Measurements from ENCODE around the gene SNRK.

SNRK gene

DNA sequence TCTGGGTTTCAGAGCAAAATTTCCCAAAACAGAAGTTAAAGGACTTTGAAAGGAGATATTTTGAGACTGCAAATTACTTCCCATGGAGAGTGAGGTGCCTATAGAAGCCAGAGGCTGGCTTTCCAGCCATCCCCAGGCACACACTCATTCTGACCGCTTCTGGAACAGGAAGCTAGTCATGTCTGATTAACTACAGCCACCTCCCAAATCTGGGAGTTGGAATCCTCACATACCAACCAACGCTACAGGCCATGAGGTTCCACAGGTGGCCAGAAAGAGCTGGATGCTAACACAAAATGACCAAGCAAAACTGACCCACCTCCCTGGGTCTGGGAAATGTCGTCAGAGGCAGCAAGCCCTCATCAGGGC lies 87.2 kb downstream of the SNRK start:
- no peak overlapping the region for H3K27ac ChIP-seq (ENCODE audit: extremely low read depth, low read depth, low read length)
- H3K4me1 ChIP-seq (ENCODE audit: control insufficient read depth, insufficient read depth, low read length): no peaks in the 10 kb centered on the region
- H3K9me3 ChIP-seq (ENCODE audit: control insufficient read depth, insufficient read depth, low read depth, low read length): no peaks in the 10 kb centered on the region
- ChIA-PET CTCF (no interaction called here), POLR2A (no interaction called here)
- no peak for TF ChIP-seq TRIM28 (IDR thresholded peaks at IDR 0.05; ENCODE audit: borderline replicate concordance, low read length)
- TF ChIP-seq, protein P1, sequence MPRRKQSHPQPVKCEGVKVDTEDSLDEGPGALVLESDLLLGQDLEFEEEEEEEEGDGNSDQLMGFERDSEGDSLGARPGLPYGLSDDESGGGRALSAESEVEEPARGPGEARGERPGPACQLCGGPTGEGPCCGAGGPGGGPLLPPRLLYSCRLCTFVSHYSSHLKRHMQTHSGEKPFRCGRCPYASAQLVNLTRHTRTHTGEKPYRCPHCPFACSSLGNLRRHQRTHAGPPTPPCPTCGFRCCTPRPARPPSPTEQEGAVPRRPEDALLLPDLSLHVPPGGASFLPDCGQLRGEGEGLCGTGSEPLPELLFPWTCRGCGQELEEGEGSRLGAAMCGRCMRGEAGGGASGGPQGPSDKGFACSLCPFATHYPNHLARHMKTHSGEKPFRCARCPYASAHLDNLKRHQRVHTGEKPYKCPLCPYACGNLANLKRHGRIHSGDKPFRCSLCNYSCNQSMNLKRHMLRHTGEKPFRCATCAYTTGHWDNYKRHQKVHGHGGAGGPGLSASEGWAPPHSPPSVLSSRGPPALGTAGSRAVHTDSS (tag by site-specific recombination; IDR thresholded peaks at IDR 0.05): no peak
- no peak for TF ChIP-seq ZNF544 (tag by site-specific recombination; IDR thresholded peaks at IDR 0.05)
- TF ChIP-seq, protein P2, sequence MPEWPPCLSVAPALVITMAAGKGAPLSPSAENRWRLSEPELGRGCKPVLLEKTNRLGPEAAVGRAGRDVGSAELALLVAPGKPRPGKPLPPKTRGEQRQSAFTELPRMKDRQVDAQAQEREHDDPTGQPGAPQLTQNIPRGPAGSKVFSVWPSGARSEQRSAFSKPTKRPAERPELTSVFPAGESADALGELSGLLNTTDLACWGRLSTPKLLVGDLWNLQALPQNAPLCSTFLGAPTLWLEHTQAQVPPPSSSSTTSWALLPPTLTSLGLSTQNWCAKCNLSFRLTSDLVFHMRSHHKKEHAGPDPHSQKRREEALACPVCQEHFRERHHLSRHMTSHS (tag by site-specific recombination; IDR thresholded peaks at IDR 0.05): no peak
- no peak for TF ChIP-seq ZNF132 (tag by site-specific recombination; IDR thresholded peaks at IDR 0.05; ENCODE audit: borderline replicate concordance)
- TF ChIP-seq, protein P3, sequence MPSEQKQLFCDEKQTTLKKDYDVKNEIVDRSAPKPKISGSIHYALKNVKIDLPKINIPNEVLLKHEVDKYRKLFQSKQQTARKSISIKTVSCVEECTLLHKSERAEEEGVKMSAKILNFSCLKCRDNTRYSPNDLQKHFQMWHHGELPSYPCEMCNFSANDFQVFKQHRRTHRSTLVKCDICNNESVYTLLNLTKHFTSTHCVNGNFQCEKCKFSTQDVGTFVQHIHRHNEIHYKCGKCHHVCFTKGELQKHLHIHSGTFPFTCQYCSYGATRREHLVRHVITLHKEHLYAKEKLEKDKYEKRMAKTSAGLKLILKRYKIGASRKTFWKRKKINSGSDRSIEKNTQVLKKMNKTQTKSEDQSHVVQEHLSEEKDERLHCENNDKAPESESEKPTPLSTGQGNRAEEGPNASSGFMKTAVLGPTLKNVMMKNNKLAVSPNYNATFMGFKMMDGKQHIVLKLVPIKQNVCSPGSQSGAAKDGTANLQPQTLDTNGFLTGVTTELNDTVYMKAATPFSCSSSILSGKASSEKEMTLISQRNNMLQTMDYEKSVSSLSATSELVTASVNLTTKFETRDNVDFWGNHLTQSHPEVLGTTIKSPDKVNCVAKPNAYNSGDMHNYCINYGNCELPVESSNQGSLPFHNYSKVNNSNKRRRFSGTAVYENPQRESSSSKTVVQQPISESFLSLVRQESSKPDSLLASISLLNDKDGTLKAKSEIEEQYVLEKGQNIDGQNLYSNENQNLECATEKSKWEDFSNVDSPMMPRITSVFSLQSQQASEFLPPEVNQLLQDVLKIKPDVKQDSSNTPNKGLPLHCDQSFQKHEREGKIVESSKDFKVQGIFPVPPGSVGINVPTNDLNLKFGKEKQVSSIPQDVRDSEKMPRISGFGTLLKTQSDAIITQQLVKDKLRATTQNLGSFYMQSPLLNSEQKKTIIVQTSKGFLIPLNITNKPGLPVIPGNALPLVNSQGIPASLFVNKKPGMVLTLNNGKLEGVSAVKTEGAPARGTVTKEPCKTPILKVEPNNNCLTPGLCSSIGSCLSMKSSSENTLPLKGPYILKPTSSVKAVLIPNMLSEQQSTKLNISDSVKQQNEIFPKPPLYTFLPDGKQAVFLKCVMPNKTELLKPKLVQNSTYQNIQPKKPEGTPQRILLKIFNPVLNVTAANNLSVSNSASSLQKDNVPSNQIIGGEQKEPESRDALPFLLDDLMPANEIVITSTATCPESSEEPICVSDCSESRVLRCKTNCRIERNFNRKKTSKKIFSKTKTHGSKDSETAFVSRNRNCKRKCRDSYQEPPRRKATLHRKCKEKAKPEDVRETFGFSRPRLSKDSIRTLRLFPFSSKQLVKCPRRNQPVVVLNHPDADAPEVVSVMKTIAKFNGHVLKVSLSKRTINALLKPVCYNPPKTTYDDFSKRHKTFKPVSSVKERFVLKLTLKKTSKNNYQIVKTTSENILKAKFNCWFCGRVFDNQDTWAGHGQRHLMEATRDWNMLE (tag by site-specific recombination; conservative IDR thresholded peaks at IDR 0.05; ENCODE audit: low read depth): no peak
- no peak for TF ChIP-seq KLF8 (tag by site-specific recombination; IDR thresholded peaks at IDR 0.05)
- TF ChIP-seq, protein P4, sequence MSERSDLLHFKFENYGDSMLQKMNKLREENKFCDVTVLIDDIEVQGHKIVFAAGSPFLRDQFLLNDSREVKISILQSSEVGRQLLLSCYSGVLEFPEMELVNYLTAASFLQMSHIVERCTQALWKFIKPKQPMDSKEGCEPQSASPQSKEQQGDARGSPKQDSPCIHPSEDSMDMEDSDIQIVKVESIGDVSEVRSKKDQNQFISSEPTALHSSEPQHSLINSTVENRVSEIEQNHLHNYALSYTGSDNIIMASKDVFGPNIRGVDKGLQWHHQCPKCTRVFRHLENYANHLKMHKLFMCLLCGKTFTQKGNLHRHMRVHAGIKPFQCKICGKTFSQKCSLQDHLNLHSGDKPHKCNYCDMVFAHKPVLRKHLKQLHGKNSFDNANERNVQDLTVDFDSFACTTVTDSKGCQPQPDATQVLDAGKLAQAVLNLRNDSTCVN (tag by site-specific recombination; optimal IDR thresholded peaks at IDR 0.05): no peak
- no peak for TF ChIP-seq ZNF785 (tag by site-specific recombination; IDR thresholded peaks at IDR 0.05)
- TF ChIP-seq ZXDB (tag by site-specific recombination; IDR thresholded peaks at IDR 0.05): no peak
- TF ChIP-seq, protein P5, sequence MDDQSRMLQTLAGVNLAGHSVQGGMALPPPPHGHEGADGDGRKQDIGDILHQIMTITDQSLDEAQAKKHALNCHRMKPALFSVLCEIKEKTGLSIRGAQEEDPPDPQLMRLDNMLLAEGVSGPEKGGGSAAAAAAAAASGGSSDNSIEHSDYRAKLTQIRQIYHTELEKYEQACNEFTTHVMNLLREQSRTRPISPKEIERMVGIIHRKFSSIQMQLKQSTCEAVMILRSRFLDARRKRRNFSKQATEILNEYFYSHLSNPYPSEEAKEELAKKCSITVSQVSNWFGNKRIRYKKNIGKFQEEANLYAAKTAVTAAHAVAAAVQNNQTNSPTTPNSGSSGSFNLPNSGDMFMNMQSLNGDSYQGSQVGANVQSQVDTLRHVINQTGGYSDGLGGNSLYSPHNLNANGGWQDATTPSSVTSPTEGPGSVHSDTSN (CRISPR knock-in tag; IDR thresholded peaks at IDR 0.05): no peak
- no peak for TF ChIP-seq SCRT1 (tag by site-specific recombination; IDR thresholded peaks at IDR 0.05; ENCODE audit: borderline replicate concordance)
- no peak for TF ChIP-seq ZNF394 (tag by site-specific recombination; IDR thresholded peaks at IDR 0.05; ENCODE audit: borderline replicate concordance)
- TF ChIP-seq ZSCAN16 (tag by site-specific recombination; IDR thresholded peaks at IDR 0.05): no peak
- TF ChIP-seq GLIS2 (tag by site-specific recombination; IDR thresholded peaks at IDR 0.05): no peak
- no peak overlapping the region for H3K4me3 ChIP-seq (ENCODE audit: low read depth, low read length)
- no peaks in the 10 kb centered on the region for H3K36me3 ChIP-seq (ENCODE audit: control insufficient read depth in 2 of 2, insufficient read depth in 1 of 2, low read length in 2 of 2)

Data from HEK293 (cell line).